ENCODE data around the gene PATZ1.

PATZ1 gene

DNA sequence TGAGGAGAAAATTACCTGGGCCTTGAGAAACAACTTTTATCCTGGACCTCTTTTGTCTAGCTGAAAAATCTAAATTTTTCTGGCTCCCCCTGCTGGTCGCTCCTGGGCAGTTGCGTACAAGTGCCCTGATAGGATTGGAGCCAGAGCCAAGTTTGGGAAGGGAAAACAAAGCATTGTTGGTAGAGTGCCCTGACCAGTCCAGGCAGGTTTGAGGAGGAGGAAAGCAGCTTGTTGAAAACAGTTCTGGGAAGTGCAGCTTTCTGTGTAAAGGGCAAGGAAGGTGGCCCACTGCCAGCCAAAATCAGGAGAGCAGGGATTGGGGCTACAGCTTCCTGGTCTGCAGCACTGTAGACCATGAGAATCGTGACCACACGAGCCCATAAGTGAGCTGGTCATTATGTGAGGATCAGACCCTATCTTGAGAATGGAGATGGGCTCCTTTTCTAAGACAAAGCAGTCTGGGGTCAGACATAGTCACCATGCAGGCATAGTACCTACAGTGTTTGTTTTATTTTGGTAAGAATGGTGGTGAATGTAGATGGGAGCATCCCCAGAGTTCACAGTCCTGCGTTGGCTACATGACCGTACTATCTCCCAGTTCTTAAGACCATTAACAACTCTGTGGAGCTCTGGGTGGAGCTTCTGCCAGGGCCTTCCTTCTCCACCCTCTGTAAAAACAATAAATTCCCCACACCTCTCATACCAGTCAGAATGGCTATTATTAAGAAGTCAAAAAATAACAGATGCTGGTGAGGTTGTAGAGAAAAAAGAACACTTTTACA is 32.6 kb downstream of the PATZ1 start:
- no peak for DNase-seq (ENCODE audit: low spot score)

DNA sequence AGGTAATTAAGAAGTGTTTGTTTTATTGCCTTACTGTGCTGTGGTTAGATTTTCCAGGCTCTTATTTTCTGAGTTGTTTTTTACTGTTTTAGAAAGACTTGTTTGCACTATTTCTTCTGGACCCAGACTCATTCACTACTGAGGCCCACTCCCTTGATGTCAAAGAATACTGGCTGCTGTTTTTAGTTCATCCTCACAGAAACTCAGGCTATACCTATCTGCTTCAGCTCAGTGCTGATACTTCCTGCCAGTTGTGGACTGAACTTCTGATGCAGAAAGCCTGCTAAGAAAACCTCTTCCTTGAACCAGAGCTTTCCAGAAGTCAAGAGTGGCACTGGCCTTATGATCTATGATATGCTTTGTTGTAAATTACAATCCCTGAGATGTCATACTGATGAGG is 38.0 kb downstream of the PATZ1 start:
- no peak for DNase-seq (ENCODE audit: low spot score)

DNA sequence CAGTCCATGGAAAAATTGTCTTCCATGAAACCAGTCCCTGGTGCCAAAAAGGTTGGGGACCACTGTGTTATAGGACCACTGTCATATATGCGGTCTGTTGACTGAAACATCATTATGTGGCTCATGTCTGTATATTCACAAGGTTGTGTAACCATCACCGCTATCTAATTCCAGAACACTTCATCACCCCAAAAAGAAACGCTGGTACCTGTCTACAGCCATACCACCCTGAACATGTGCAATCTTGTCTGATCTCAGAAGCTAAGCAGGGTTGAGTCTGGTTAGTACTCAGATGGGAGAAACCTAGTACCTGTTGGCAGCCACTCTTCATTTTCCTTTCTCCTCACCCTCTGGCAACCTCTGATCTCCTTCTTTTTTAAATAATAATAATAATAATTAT is 41.0 kb downstream of the PATZ1 start:
- no peak for DNase-seq (ENCODE audit: low spot score)

DNA sequence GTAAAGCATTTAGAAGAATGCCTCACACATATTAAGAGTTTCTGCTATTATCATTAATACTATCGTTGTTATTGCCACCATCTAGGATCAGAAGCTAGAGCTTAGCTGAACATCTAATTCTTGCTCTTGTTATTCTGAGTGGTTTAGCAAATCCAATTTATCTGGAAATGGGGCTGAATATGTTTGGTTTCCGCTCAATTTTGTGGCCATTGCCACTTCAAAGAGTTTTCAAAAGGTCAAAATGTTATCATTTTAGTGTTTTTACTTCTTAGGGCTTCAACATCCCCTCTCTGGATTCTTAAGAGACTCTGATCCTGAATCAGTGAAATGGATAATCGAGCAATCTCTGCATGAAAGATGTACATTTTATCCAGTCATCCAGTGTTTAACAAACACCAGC is 43.6 kb downstream of the PATZ1 start:
- no peak for DNase-seq (ENCODE audit: low spot score)

DNA sequence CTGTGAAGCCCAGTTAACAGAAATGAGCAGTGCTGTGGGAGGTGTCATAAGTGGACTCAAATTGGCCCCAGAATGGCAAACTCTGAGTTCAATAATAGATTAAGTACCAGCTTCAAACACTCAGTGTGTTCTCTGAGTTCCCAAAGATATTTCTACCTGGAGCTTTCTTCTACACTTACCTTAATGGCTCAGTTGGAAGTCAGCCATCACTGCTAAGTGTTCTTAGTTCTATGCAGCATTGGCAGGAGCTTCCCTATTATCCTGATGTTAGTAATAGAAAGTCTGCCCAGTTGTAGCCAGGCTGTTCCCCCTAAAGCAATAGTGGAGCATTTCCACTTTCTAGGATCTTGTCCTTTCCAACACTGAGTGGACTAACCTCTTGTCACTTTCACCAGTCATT is 44.1 kb downstream of the PATZ1 start:
- no peak for DNase-seq (ENCODE audit: low spot score)

DNA sequence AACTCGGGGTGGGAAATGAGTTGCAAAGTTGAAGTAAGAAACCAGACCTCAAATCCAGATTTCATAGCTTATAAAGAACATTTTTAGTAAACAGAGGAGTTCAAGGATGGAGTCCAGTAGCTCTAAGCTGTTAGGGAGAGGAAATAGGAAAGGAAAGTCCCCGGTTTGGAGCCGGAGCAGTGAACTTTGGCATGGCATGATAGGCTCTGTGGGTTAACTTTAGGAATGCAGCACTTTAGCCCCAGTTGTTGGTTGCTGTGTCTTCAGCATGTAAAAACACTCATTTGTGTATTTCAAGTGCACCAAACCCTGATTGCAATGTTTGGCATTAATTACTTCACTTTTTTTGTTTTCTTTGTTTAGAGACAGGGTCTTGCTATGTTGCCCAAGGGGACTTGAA is 45.2 kb downstream of the PATZ1 start:
- DNase-seq (ENCODE audit: low spot score) = no peak

DNA sequence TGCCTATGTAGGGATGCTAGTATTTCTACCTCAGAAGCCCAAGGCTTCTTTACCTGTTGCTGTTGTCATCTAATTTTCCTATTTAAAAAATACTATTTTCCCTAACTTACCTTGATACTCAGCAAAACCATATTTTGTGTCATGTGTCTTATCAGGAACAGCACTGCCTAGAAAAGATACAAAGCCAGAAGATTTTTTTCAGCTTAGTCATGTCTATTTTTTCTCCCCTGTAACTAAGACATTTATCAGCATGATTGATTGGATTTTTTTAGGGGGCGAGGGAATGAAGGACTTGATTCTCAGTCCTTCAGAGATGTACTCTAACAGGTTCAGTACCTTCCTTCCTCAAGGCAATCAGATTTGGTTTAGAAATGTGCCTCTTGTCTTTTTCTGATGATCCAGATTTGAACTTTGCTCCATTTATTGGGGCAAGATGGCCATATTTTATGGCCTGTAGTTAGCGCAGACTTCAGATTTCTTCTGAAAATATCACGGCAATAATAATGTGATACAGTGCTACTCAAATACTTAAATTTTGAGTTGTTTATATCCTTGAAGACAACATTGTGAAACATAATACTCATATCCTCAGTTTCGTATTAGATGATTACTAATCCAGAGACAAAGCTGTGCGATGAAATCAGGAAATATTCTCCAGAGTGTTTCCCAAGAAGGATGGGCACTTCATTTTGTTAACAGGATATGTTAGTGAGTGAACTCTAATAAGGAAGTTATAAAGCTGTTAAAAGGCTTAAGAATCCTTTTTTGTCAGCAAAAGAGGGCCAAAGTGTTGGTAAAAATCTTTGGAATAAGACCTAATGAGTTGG is 50.1 kb downstream of the PATZ1 start:
- no peak for DNase-seq (ENCODE audit: low spot score)

DNA sequence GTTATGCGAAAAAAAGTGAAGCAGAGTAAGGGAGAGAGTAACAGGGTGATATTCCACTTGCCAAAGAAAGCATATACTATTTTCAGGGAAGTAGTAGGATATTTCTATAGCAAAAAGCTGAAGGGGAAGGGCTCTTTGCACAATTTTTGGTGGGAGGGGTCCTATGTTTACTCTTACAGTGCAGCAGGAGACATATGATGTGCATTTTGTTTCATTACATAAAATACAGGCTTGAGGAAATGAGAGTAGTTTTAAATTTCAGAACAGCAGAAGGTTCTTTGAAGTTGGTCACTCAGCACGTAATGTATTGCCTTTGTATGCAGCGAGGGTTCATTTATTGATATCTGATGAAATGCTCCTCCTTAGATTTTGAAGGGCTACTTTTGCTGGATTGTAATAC is 50.8 kb downstream of the PATZ1 start:
- no peak for DNase-seq (ENCODE audit: low spot score)

DNA sequence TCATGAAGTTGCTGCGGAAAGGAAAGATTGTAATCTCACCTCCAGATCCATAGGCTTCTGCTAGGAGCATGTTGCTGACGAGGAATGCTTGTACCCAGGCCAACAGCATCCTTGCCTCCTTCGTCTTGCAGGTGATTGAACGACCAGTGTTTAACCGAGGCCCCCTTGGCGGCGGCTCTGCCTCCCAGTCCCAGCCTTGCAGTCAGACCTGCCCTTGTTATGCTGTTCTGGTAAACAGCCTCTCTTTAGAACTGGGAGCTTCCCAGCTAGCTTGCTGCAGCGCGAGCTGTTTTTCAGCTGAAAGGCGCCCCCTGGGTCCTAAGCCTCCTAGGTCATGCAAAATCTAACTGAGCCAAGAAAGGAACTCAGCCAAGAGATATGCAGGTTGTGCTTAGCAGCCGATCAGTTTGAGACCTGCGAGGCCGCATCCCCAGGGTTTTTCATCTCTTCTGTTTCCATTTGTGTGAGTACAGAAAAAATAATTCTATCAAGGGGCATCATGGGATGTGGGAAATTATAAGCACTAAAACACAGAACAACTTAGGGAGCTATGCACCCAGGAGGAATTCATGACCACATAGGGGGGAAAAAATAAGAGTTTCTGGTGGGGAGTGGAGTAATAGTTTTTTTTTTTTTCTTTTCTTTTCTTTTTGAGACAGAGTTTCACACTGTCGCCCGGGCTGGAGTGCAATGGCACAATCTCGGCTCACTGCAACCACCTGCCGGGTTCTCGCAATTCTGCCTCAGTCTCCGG is 53.7 kb downstream of the PATZ1 start, which contains the start of gene PIK3IP1:
PIK3IP1 (minus strand) TSS at position 253 of the 754 bp plus-strand sequence; CDS start at position 109, 144 bp downstream.
- no peak for DNase-seq (ENCODE audit: low spot score)

DNA sequence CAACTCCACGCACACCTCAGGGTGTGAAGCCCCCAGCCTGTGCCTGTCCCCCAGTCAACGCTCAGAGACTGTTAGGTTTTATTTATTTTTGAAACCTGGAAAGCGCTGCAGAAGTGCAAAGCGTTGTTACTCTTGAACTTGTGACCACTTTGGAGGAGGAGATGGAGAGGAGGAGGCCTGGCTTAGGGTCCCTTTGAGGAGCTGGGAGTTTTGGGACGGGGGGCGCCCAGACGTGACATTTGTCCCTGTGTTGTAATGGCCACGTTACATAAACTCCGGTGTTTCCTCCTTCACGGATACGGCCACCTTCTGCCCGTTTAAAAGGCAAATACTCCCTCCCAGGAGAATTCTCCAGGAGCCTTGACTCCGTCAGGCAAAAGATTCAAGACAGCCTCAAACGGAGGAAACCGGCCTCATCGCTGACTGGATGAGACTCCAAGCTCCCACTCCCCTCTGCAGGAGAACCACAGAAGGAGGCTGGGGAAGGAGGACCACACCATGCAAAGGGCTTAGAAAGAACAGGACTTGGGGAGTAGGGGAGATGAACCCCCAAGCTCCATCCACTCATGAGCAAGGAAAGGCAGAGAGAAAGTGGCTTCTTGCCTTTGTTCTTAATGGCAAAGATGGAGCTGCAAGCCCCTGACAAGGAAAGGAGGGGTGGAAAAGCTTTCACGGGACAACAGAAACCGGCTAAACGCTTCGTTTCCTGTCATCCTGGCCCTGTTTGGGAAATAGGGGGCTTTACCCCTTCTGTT is 54.5 kb downstream of the PATZ1 start:
- no peak for DNase-seq (ENCODE audit: low spot score)

DNA sequence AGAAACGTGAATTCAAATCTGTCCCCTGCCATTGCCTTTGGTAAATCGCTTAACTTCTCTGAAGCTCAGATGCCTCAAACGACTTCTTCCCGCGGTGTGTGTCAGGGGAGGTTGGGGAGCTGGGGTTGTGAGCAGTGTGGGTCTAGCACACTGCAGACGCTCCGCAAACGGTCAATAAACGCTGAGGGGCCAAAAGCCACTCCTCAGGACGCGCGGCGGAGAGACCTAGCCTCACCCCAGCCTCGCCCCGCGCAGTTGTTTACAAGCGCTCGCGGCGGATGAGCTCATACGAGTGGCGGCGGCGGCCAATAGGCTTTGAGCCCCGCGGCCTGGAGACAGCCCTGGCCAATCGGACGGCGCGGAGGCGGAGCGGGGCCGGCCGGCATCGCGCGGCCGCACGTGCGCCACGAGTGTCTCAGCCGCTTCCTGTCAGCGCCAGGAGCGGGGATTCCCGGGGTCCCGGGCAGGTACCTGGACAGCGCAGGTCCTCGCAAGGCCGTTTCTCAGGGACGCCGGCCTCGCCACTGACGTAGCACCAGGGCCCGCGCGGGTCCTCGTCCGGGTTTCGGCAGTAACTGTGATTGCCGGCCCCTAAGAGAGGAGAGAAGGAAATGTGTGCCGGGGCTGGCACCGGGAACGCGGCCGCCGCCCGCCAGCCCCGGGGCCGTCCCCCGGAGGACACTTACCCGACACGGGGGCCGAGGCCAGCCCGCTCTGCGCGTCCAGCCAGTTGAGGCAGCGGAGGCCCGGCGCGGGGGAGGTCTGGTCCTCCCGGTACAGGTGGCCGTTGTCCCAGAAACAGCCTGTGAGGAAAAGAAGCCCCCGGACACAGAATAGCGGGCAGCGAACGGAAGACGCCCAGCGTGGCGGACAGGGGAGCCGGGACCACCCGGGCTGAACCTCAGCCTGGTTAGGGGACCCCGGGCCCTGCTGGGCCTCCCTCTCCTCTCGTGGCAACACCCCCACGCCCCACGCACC is 55.4 kb downstream of the PATZ1 start:
- peak; percentile 91 for DNase-seq (ENCODE audit: low spot score)

DNA sequence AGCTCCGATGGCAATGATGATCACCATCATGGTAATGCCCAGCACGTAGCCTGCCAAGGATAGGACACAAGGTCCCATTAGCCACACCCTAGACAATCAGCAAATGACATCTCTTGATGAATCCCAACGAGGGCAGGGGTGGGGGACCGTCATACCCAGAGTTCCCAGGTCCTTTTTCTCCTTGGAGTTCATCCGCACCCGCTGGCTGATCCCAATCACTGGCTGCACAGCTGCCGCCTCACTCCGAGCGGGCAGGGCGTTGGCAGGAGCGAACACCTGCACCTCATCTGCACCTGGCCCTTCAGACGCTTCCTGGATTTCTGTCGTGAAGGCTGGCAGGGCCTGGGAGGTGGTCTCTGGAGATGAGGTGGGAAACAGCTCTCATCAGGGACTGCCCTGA is 56.8 kb downstream of the PATZ1 start:
- no peak for DNase-seq (ENCODE audit: low spot score)

DNA sequence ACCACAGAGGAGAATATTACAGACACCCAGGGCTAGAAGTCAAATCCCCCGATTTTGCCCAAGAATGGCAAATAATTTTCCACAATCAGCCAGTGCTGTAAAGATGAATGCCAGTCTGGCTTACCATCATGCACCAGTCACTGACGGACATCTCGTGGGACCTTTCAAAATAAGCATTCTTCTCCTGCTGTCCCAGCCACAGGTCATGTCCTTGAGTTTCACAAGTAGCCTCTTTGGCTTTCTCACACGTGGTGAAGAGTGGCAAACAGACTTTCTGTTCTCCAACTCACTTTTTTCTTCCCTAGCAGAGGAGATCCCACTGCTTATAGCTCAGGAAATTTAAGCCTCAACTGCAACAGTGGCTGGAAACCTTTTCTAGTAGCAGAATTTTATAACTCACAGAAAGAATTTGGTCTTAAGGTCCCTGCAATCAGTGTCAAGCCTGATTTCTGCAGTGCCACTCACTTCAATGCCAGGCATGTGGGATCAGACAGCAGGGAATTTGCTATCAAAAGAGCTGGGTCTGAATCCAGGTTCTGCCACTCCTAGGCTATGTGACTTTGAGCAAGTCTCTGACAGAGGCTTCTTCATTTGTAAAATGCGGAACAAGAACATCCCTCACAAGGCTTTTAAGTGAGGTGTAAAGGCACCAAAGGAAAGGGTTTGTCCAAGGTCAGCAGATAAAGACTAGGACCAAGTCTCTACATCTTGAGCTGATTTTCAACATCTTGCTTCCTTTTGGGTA is 57.5 kb downstream of the PATZ1 start:
- DNase-seq (ENCODE audit: low spot score) = no peak

DNA sequence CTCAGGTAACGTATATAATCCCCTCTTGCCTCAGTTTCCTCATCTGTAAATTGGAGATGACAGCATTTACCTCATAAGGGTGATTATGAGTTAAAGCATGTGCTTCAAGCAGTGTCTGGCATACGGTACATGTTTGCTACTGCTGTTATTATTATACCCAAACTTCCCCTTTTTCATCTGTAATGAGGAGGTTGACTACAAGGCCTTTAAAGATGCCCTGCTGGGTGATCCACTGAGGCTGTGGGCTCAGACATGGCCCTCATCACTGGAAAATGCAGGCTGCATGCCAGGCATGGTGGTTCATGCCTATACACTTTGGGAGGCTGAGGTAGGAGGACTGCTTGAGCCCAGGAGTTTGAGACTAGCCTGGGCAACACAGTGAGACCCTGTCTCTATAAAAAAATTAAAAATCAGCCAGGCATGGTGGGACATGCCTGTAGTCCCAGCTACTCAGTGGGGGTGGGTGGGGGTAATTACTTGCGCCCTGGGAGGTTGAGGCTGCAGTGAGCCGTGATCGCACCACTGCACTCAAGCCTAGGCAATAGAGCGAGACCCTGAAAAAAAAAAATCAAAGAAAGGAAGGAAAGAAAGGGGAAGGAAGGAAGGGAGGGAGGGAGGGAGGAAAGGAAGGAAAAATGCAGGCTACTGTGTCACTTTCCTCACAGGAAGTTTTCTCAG is 58.2 kb downstream of the PATZ1 start:
- no peak for DNase-seq (ENCODE audit: low spot score)

DNA sequence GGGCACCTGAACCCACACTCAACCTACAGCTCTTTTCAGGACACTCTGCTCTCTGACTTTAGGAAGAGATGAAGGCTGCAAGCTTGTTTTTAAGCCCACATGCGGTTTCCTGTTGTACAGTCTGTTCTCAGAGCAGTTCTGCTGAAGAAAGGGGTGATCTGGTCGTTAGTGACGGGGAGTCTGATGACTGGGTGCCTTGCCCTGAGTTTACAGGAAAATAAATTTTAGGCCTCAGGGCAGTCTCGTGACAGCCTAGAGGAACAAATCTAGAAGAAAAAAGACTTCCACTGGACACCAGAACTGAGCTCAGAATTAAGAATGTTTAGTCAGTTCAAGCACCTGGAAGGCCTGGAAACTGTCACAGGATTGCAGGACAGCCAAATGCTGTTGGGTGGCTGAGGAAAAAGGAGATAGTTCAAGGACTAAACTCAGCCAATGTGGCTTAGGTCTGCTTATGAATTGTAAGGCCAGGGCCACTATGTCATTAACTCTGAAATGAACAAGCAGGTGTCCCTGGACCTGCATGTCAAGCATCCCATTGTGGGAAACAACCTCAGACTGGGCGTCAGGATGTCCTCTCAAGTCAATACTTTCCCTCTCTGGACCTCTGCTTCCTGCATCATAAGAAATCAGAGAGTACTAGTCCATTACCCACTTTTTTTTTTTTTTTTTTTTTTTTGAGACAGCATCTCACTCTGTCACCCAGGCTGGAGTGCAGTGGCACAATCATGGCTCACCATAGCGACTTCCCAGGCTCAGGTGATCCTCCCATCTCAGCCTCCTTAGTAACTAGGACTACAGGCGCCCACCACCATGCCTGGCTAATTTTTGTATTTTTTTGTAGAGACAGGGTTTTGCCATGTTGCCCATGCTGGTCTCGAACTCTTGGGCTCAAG is 59.5 kb downstream of the PATZ1 start:
- DNase-seq (ENCODE audit: low spot score) = no peak

DNA sequence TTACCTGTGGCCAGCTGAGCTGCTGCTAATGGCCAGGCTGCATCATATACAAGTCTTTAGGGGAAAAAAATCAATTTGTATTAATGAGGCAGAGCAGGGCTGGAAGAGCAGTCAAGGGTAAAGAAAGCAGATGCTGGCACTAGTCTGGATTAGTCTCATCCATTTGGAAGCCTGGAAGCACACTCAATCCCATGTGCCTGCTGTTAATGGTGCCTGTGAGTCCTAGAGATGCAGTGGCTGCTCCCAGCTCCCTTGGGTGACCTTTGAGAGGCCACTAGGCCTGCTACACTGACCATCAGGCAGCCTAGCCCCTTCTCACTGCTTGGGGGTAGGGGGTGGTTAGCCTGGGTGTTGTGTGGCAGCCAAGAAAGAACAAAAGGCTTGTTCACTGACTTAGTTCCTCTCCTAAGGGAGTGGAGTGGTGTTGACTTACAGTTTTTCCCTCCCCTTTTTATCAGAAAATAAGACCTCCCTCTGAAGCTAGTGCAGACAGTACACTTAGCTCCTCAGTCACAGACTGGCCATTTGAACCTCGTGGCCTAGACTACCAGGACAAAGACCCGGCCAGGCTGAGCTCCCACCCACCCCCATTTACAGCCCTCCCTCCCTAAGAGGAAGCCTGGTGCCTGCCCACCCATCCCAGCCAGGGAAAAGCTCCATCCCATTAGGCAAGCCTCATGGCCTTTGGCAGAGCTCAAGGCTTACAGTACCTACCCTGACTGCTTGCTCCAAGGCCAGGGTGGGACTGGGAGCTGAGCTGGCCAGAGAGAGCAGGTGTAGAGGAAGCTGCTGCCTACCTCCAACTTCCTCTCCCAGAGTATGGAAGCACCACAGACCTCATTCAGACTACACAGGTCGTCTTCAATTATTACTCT is 61.6 kb downstream of the PATZ1 start:
- no peak for DNase-seq (ENCODE audit: low spot score)

DNA sequence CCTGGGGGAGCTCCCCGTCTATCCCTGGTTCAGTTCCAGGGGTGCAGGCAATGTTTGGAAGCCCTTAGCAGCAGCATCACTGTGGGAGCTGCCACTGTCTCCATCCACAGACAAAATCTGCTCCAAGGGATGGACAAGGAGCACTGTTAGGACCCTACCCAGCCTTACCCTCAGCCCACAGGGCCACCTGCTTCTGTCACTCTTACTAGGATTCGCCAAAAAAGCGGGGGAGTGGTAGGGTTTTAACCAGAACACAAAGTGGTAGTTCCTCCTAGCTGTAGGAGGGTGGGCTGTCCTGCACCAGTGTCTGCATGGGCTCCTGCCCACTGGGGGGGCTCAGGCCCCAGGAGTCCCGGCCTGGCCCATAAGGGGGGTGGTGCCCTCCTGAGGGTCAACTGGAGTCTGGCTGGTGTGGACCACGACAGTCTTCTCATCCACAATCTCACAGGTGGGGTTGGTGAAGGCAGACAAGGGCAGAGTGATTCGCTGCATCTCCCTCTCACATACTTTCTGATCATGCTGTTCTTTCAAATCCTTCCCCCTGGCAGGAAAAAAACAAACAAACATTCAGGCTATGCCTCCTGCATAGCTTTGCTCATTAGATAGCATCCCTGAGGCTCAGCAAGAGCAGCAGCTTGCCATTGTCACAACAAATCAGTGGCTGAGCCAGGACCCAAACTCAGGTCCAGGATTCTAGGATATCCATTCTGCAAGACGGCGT is 63.2 kb downstream of the PATZ1 start:
- DNase-seq (ENCODE audit: low spot score) = no peak

Data from left forelimb (tissue), 1 donor.